Caco-2 (cell line): ENCODE measurements around the gene BLVRA. TPM values are rescaled to one million over a fixed set of nuclear protein-coding genes. Genes with fewer than 3 reads are reported as not detected.

ENCODE experiments used
- BruUV-seq: library from RNA; stranded (reverse); fragments of 400-500 nt; replicated peaks from 2 replicates; lab custom pipeline; 2021; lab: Mats Ljungman, UMichigan
- CTCF ChIA-PET: fragments of 300-600 bp; sonication (Branson Sonifier 250); formaldehyde crosslinking; loops from one replicate; lab custom pipeline; 2022; ENCODE audit warnings: antibody characterized with exemption; lab: Charles Lee
- POLR2A ChIA-PET: fragments of 300-600 bp; sonication (Branson Sonifier 250); formaldehyde crosslinking; loops from one replicate; lab custom pipeline; 2022; ENCODE audit warnings: antibody characterized with exemption; lab: Charles Lee
- DNase-seq, 2 experiments: peaks; one replicate each; pipeline versions ENCODE4 v3.0.0 to v3.0.0-alpha.2; 2020 to 2022
- H3K27me3 ChIP-seq: replicated peaks from 2 replicates; pipeline ENCODE4 v1.6.0; 2011; ENCODE audit warnings: low read length; ENCODE audit not compliant: control insufficient read depth, insufficient read depth
- H3K36me3 ChIP-seq: 2 replicates; pipeline ENCODE4 v1.5.1; 2011; ENCODE audit warnings: low read length; ENCODE audit not compliant: control insufficient read depth, insufficient read depth
- H3K4me1 ChIP-seq: fragments of 250-450 bp; sonication (Bioruptor Pico); 2 replicates; pipeline ENCODE4 v1.5.1; 2020; ENCODE audit warnings: mild to moderate bottlenecking
- H3K4me3 ChIP-seq: 2 replicates; pipeline ENCODE4 v1.5.1; 2011; ENCODE audit warnings: low read depth, mild to moderate bottlenecking, control low read depth, low read length
- H3K9me3 ChIP-seq: fragments of 250-450 bp; sonication (Bioruptor Pico); 2 replicates; pipeline ENCODE4 v1.5.1; 2020; ENCODE audit warnings: mild to moderate bottlenecking, moderate library complexity
- H3K27ac Mint-ChIP-seq: one replicate; pipeline ENCODE4 v1.8.0; 2022; ENCODE audit warnings: mixed read lengths; ENCODE audit not compliant: unreplicated experiment
- H3K27me3 Mint-ChIP-seq: one replicate; pipeline ENCODE4 v1.8.0; 2022; ENCODE audit warnings: mixed read lengths; ENCODE audit not compliant: insufficient read depth, unreplicated experiment
- H3K36me3 Mint-ChIP-seq: one replicate; pipeline ENCODE4 v1.8.0; 2022; ENCODE audit warnings: mild to moderate bottlenecking, mixed read lengths; ENCODE audit not compliant: insufficient read depth, unreplicated experiment
- H3K4me1 Mint-ChIP-seq: one replicate; pipeline ENCODE4 v1.8.0; 2022; ENCODE audit warnings: low read depth, mixed read lengths; ENCODE audit not compliant: unreplicated experiment
- H3K4me3 Mint-ChIP-seq: one replicate; pipeline ENCODE4 v1.8.0; 2022; ENCODE audit warnings: mild to moderate bottlenecking, moderate library complexity, mixed read lengths; ENCODE audit not compliant: unreplicated experiment
- H3K9me3 Mint-ChIP-seq: one replicate; pipeline ENCODE4 v1.8.0; 2022; ENCODE audit warnings: mixed read lengths; ENCODE audit not compliant: unreplicated experiment
- intact Hi-C: fragments of 100-400 bp; cut with micrococcal nuclease; formaldehyde crosslinking; loops from one replicate; pipeline ENCODE4 v1.10.0; 2022; ENCODE audit not compliant: unreplicated experiment
- total RNA-seq: library from RNA; stranded (reverse); gene quantifications from 2 replicates; pipeline ENCODE4 v1.2.3, GENCODE V29; 2022
- TF ChIP-seq, protein P1 (sequence below), 2 experiments: fragments of 200-600 bp in 1 of 2; IDR thresholded peaks; 1 replicate in 1 of 2; 2 replicates in 1 of 2; pipeline versions ENCODE4 v1.5.1 to v1.8.0; 2011 to 2022; ENCODE audit warnings: antibody characterized with exemption in 1 of 2, control low read depth in 1 of 2, inconsistent platforms in 1 of 2, low read depth in 1 of 2, low read length in 1 of 2, mild to moderate bottlenecking in 1 of 2, moderate library complexity in 1 of 2; ENCODE audit not compliant: insufficient read depth in 1 of 2, severe bottlenecking in 1 of 2, unreplicated experiment in 1 of 2

The BLVRA gene
- total RNA-seq, 1 experiment from 2014 or later = 27.9 TPM

DNA sequence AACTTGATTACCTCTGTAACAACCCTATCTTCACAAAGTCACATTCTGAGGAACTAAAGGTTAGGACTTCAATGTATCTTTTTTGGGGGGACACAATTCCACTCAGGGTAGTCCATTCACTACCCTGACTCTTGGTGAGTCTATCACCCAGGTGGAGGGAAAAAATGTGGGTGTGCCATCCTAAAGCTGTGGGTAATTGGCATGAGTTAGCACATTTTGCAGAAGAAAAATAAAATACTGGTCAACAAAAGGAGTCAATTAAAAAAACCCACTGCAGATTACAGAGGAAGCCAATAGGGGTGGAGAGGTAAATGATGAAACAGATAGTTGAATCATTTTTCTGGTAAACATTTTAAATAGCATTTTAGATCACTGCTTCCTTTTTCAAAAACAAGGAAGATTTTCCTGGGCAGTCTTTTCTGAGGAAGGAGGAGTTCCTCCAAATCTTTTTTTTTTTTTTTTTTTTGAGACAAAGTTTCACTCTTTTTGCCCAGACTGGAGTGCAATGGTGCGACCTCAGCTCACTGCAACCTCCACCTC, 5.1 kb upstream of the BLVRA start:
- H3K27ac Mint-ChIP-seq = no peak overlapping the region
- ChIA-PET CTCF (no interaction called here), POLR2A (no interaction called here)
- no TSS peak for BruUV-seq
- H3K9me3 Mint-ChIP-seq = no peaks in the 10 kb centered on the region
- no peaks in the 10 kb centered on the region for H3K9me3 ChIP-seq
- no peaks in the 10 kb centered on the region for H3K4me1 Mint-ChIP-seq
- no peaks in the 10 kb centered on the region for H3K36me3 ChIP-seq
- H3K27me3 Mint-ChIP-seq = peaks cover 6% of the 10 kb centered on the region
- H3K4me3 ChIP-seq = no peak overlapping the region
- intact Hi-C loops = no loop called here
- H3K36me3 Mint-ChIP-seq = no peaks in the 10 kb centered on the region
- no peak for DNase-seq
- H3K27me3 ChIP-seq = no peaks in the 10 kb centered on the region
- TF ChIP-seq, protein P1, sequence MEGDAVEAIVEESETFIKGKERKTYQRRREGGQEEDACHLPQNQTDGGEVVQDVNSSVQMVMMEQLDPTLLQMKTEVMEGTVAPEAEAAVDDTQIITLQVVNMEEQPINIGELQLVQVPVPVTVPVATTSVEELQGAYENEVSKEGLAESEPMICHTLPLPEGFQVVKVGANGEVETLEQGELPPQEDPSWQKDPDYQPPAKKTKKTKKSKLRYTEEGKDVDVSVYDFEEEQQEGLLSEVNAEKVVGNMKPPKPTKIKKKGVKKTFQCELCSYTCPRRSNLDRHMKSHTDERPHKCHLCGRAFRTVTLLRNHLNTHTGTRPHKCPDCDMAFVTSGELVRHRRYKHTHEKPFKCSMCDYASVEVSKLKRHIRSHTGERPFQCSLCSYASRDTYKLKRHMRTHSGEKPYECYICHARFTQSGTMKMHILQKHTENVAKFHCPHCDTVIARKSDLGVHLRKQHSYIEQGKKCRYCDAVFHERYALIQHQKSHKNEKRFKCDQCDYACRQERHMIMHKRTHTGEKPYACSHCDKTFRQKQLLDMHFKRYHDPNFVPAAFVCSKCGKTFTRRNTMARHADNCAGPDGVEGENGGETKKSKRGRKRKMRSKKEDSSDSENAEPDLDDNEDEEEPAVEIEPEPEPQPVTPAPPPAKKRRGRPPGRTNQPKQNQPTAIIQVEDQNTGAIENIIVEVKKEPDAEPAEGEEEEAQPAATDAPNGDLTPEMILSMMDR (IDR thresholded peaks at IDR 0.05; ENCODE audit: insufficient read depth in 1 of 2, low read depth in 1 of 2, low read length in 1 of 2, severe bottlenecking in 1 of 2, unreplicated experiment in 1 of 2) = no peak
- H3K4me1 ChIP-seq = no peaks in the 10 kb centered on the region
- H3K4me3 Mint-ChIP-seq = no peak overlapping the region

DNA sequence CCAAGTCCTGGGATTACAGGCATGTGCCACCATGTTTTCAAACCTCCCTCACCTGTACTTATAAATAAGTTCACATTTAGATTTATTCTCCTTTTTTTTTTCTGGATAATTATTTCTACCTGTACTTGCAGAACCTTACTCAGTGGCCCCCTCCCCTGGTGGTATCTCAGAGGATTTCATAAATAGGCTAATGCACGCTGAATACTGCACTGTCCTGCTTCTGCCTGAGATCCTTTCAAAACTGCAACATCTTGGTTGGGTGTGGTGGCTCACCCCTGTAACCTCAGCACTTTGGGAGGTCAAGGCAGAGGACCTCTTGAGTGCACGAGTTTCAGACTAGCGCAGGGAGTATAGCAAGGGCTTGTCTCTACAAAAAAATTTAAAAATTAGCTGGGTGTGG, 4.6 kb upstream of the BLVRA start:
- BruUV-seq = no TSS peak

DNA sequence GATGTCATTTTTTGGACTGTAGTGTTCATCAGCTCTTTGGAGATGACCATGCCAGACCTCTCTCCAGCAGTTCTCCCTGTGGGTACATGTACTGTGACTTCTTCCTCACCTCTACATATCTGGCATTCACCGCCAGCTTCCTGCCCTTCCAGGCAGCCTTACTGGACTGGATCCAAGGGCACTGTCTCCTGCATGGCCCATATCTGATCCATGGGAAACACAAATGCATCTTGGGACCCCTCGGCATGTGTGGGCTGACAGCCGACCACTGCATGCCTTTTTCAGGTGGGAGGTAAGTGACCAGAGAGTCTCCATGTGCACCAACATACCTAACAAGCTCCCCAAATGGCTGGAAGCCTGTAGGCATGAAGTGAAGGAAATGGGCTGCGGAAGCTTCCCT, 3.9 kb upstream of the BLVRA start:
- ChIA-PET POLR2A (no interaction called here), CTCF (interaction anchor here (0.7 kb wide), 1 partner anchor 10 kb away, joined by 3 read pairs; no protein-coding TSS in a partner anchor)
- Mint-ChIP-seq H3K36me3 (no peaks in the 10 kb centered on the region), H3K27ac (no peak overlapping the region), H3K27me3 (peaks cover 6% of the 10 kb centered on the region), H3K9me3 (no peaks in the 10 kb centered on the region), H3K4me3 (no peak overlapping the region), H3K4me1 (no peaks in the 10 kb centered on the region)
- intact Hi-C loops = no loop called here
- DNase-seq = no peak
- no peaks in the 10 kb centered on the region for H3K27me3 ChIP-seq
- no peaks in the 10 kb centered on the region for H3K36me3 ChIP-seq
- H3K9me3 ChIP-seq = no peaks in the 10 kb centered on the region
- TF ChIP-seq, protein P1 (IDR thresholded peaks at IDR 0.05; ENCODE audit: insufficient read depth in 1 of 2, low read depth in 1 of 2, low read length in 1 of 2, severe bottlenecking in 1 of 2, unreplicated experiment in 1 of 2) = no peak
- BruUV-seq = no TSS peak
- no peaks in the 10 kb centered on the region for H3K4me1 ChIP-seq
- H3K4me3 ChIP-seq = no peak overlapping the region

More for the DNA sequence above, 4.6 kb upstream of the BLVRA start:
- CTCF ChIA-PET = no interaction called here
- Mint-ChIP-seq H3K9me3 (no peaks in the 10 kb centered on the region), H3K27me3 (peaks cover 6% of the 10 kb centered on the region), H3K36me3 (no peaks in the 10 kb centered on the region), H3K4me1 (no peaks in the 10 kb centered on the region), H3K27ac (no peak overlapping the region), H3K4me3 (no peak overlapping the region)
- intact Hi-C loops = no loop called here
- TF ChIP-seq, protein P1 (IDR thresholded peaks at IDR 0.05; ENCODE audit: insufficient read depth in 1 of 2, low read depth in 1 of 2, low read length in 1 of 2, severe bottlenecking in 1 of 2, unreplicated experiment in 1 of 2) = no peak
- no peaks in the 10 kb centered on the region for H3K4me1 ChIP-seq
- no peaks in the 10 kb centered on the region for H3K36me3 ChIP-seq
- no peak overlapping the region for H3K4me3 ChIP-seq
- DNase-seq = no peak
- H3K9me3 ChIP-seq = no peaks in the 10 kb centered on the region
- no peaks in the 10 kb centered on the region for H3K27me3 ChIP-seq
- POLR2A ChIA-PET = no interaction called here
